GM12891 (cell line): ENCODE results near the gene KLK8.

ENCODE experiments used
- DNase-seq: peaks from one replicate; pipeline ENCODE4 v3.0.0; 2011; ENCODE audit warnings: low spot score; ENCODE audit not compliant: insufficient read length
- FAIRE-seq: peaks from 2 replicates; lab custom pipeline; 2011; peaks lifted over from hg19 to GRCh38; lab: Jason Lieb, UNC
- PAX5 ChIP-seq: IDR thresholded peaks from 2 replicates; pipeline ENCODE4 v1.6.1; 2011; ENCODE audit warnings: low read length, moderate library complexity, mild to moderate bottlenecking; ENCODE audit not compliant: insufficient read depth, severe bottlenecking
- POLR2A ChIP-seq: IDR thresholded peaks from 2 replicates; pipeline ENCODE4 v1.6.1; 2011; ENCODE audit warnings: low read depth, low read length, control low read depth
- POLR2AphosphoS5 ChIP-seq: IDR thresholded peaks from 2 replicates; pipeline ENCODE4 v1.6.1; 2011; ENCODE audit warnings: low read depth, low read length, control low read depth
- POU2F2 ChIP-seq: IDR thresholded peaks from 2 replicates; pipeline ENCODE4 v1.6.1; 2011; ENCODE audit warnings: low read depth, mild to moderate bottlenecking, control low read depth, low read length, moderate library complexity
- SPI1 ChIP-seq: IDR thresholded peaks from 2 replicates; pipeline ENCODE4 v1.6.1; 2011; ENCODE audit warnings: low read depth, low read length, control low read depth
- TAF1 ChIP-seq: IDR thresholded peaks from 2 replicates; pipeline ENCODE4 v1.6.1; 2011; ENCODE audit warnings: low read depth, low read length, control low read depth

KLK8 gene

GRCh38 chr19:51029718-51030117 is 28.3 kb upstream of the KLK8 start:
- TF ChIP-seq TAF1 (no peak), POLR2AphosphoS5 (no peak), POU2F2 (no peak), PAX5 (no peak), SPI1 (no peak), POLR2A (no peak)
- DNase-seq (no peak), FAIRE-seq (no peak)

GRCh38 chr19:51027873-51028272 is 26.5 kb upstream of the KLK8 start:
- no peak for DNase-seq
- TF ChIP-seq POLR2AphosphoS5 = no peak
- no peak for TF ChIP-seq POLR2A
- no peak for TF ChIP-seq PAX5
- no peak for TF ChIP-seq SPI1
- no peak for TF ChIP-seq TAF1
- no peak for TF ChIP-seq POU2F2
- FAIRE-seq = no peak

- TF ChIP-seq SPI1 = no peak
- TF ChIP-seq POLR2A = no peak
- no peak for TF ChIP-seq PAX5
- no peak for TF ChIP-seq POLR2AphosphoS5
- TF ChIP-seq POU2F2 = no peak
- no peak for TF ChIP-seq TAF1
- FAIRE-seq (no peak), DNase-seq (no peak)
Observed at GRCh38 chr19:51027126-51027806, 25.9 kb upstream of the KLK8 start.

- no peak for FAIRE-seq
- no peak for DNase-seq
- TF ChIP-seq SPI1 (no peak), PAX5 (no peak), POLR2AphosphoS5 (no peak), POLR2A (no peak), TAF1 (no peak), POU2F2 (no peak)
Observed at GRCh38 chr19:51026554-51026831, 25.1 kb upstream of the KLK8 start, which contains the start of gene KLK11. TSS of gene KLK11 (minus strand) at chr19:51026616. CDS start at chr19:51025631, 985 bp downstream.

- no peak for TF ChIP-seq POU2F2
- no peak for TF ChIP-seq TAF1
- TF ChIP-seq POLR2A = no peak
- TF ChIP-seq POLR2AphosphoS5 = no peak
- no peak for TF ChIP-seq SPI1
- TF ChIP-seq PAX5 = no peak
- DNase-seq (no peak), FAIRE-seq (no peak)
Observed at GRCh38 chr19:51025809-51026553, 24.6 kb upstream of the KLK8 start.

GRCh38 chr19:51025401-51025800 is 24.0 kb upstream of the KLK8 start:
- DNase-seq (no peak), FAIRE-seq (no peak)
- no peak for TF ChIP-seq SPI1
- no peak for TF ChIP-seq POLR2AphosphoS5
- TF ChIP-seq PAX5 = no peak
- TF ChIP-seq POU2F2 = no peak
- no peak for TF ChIP-seq POLR2A
- no peak for TF ChIP-seq TAF1

- TF ChIP-seq POLR2A (no peak), POLR2AphosphoS5 (no peak), TAF1 (no peak), PAX5 (no peak)
- DNase-seq (no peak), FAIRE-seq (no peak)
Observed at GRCh38 chr19:51024924-51025323, 23.5 kb upstream of the KLK8 start.

- FAIRE-seq (no peak), DNase-seq (no peak)
- TF ChIP-seq POLR2AphosphoS5 = no peak
- TF ChIP-seq TAF1 = no peak
- TF ChIP-seq PAX5 = no peak
- no peak for TF ChIP-seq POLR2A
Observed at GRCh38 chr19:51023946-51024345, 22.5 kb upstream of the KLK8 start.

GRCh38 chr19:51022526-51022925 is 21.1 kb upstream of the KLK8 start:
- no peak for TF ChIP-seq POLR2A
- TF ChIP-seq POLR2AphosphoS5 = no peak
- DNase-seq (no peak), FAIRE-seq (no peak)
